Hematopoietic multipotent progenitor cell treated with erythropoietin and hydrocortisone succinate and interleukin-3 and kit ligand, for 6 days (in vitro differentiated cells): Measurements from ENCODE around the gene EGFL7.

Experiments
- DNase-seq: peaks from one replicate; pipeline ENCODE4 v3.0.0-alpha.2; 2015

The EGFL7 gene

DNA sequence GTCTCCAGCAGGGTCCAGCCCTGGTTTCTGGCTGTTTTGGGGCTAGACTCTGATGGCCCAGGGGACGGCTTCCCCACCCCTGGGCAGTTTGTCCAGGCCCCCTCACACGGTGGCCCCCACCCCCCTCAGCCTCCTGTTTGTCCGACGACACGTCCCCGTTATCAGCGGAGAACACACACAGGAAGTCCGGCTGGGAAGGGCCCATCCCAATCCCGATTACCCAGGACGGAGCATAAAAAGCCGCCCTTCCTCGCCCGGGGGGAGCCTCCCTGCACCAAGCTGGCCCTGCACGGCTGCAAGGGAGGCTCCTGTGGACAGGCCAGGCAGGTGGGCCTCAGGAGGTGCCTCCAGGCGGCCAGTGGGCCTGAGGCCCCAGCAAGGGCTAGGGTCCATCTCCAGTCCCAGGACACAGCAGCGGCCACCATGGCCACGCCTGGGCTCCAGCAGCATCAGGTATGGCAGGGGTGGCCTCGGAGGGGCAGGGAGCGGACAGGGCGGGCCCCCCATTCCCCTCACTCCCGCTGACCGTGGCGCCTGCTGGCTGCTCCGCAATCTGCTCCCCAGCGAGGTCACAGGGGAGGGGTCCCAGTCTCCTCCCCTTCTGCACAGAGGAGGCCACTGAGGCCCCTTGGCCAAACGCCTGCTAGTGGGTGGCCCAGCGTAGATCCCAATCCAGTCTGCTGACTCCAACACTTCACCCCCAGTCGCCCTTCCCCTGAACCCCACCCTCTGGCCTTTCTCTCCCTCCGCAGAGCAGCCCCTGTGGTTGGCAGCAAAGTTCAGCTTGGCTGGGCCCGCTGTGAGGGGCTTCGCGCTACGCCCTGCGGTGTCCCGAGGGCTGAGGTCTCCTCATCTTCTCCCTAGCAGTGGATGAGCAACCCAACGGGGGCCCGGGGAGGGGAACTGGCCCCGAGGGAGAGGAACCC lies at the start of gene EGFL7:
Gene EGFL7, plus strand, starts transcription at position 261 of the 926 bp plus-strand sequence. CDS start 5,367 bp downstream, outside the sequence.
- DNase-seq, result peak; percentile 89

DNA sequence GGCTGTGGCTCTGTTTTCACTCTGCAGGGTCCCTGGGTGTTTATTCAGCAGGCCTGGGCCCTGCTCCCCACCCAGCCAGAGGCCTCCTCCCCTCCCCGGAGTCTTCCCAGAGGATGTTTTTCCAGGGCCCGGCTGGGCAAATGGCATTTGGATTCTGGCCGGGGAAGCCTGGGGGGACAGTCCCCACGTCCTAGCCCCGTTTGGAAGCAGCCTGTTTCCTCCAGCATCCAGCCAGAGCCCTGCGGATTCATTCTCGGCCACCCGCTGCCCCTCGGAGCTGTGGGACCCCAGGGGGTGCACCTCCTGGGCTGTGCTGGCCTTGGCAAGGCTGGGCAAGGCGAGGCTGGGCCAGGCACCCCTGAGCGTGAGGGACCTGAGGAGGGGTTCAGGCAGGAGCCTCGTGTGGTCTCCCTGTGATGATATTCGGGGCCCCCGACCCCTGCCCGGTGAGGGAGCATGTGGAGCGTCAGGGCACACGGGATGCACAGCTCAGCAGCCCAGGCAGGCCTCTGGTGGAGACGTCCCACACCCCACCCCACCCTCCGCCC lies 48.8 kb upstream of the EGFL7 start:
- no peak for DNase-seq

DNA sequence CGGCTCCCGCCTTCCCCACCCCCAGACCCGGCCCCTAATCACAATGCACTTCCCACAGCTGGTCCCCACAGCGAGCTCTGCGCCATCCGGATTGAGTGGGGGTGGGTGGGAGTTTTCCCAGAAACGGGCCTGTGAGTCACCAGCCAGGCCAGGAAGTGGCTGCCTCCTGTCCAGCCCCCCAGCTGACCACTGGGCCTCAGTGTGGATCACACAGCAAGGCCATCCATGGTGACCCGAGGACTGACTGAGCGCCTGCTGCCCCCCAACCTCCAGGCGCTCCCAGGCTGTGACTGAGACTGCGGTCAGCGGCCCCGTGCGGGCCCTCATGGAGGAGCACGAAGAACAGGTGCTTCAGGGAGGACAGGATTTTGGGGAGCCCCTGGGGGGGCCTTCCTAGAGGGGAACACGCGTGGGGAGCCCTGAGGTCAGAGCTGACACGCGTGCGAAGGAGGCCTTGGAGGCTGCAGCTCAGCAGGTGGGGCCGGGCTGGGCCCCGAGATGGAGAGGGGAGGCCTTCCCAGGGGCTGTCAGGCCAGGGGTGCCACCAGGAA lies 48.3 kb upstream of the EGFL7 start:
- no peak for DNase-seq

DNA sequence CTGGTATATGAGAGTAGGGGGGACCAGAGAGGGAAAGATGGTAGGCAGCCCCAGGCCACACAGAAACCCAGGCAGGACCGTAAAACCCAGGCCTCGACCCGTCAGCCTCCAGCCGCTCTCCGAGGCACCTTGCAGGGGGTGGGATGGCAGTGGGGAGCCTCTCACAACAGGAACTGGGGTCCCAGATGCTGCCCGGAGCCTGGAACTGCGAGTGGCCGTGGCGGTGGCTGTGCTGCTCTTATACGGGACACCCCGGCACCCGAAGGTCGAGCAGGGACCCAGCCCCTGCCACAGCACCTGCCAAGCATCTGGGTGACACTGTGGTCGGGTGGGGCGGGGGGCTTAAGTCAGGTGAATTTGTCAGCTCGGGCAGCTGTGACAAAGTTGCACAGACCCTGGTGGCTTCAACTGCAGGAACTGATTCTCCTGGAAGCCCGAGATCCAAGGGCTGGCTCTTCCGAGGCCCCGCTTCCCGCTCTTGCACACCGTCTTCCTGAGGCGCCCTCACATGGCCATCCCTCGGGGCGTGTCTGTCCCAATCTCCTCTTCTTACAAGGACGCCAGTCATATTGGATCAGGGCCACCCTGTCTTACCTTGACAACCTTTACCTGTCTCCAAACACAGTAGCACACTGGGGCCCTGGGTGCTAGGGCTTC lies 47.6 kb upstream of the EGFL7 start:
- no peak for DNase-seq

DNA sequence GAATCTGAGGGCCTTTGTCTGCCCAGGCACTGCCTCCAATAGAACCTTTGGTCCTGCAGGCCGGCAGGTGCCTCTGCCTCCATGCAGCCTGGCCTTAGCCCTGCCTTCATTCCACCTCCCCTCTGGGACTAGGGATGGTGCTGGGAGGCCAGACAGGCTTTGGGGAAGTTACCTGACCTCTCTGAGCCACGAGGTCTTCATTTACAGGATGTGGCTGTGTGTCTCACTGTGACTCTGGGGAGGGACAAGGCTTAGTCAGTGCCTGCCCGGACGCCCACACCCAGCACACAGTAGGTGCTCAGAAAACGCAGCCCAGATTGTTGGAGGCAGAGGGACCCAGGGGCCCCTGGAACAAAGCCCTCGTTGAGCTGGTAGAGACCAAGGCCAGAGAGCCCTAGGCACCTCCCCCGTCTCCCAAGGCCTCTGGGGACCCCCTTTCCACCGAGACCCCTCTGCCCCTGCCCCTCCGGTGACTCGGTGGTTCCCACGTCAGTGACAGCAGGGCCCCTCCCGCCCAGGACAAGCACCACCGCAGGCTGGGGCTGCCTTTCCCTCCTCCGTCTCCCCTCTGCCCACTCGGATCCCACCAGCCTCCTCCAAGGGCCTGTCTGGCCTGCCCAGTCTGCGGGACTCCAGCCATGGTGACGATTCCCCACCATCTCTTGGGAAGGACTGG lies 46.9 kb upstream of the EGFL7 start:
- DNase-seq, result no peak

DNA sequence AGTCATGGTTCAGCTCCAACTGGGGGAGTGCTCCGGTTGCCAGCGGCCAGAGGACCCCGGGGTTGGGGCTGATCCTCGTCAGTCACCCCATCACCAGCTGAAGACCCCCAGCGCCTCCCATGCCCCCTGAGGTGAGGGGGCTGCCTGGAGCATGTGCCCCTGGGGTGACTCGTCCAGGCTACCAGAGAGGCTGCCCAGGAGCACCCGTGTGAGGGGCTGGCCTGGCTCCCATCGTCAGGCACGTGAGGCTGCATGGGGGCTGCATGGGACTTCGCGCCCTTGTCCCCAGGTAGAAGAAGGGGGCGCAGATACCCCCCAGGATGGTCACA lies 46.4 kb upstream of the EGFL7 start:
- no peak for DNase-seq

DNA sequence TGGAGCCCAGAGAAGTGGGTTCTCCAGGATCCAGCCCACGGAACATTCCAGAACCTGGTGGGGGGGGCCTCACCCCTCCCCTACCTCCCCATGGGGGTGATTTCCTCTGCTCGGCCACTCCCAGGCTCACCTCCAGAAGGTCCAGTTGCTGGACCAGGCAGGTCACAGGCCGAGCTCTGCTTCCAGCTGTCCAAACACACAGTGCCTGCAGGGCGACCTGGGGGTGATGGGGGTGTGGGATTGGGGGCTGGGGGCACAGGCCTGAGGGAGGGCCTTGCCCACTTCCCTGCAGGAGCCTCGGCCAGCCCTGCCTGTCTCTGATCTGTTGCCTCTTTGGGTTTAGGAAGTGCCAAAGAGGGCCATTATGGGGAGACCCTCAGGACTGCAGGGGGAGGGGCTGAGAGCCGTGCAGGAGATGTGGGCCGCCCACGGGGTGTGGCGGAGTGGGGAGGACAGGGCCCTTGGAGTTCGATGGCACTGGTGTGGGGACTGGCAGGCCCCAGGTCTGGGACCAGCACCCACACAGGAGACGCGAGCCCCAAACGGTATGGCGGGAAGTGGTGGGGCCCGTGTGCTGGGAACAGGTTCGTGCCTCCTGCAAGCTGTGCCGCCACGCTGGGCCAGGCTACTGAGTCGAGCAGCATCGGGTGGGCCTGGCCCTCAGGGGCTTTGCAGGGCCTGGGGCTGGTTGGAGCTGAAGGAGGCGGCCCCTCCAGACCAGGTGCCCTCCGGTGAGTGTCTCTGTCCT lies 45.6 kb upstream of the EGFL7 start:
- DNase-seq, result no peak

DNA sequence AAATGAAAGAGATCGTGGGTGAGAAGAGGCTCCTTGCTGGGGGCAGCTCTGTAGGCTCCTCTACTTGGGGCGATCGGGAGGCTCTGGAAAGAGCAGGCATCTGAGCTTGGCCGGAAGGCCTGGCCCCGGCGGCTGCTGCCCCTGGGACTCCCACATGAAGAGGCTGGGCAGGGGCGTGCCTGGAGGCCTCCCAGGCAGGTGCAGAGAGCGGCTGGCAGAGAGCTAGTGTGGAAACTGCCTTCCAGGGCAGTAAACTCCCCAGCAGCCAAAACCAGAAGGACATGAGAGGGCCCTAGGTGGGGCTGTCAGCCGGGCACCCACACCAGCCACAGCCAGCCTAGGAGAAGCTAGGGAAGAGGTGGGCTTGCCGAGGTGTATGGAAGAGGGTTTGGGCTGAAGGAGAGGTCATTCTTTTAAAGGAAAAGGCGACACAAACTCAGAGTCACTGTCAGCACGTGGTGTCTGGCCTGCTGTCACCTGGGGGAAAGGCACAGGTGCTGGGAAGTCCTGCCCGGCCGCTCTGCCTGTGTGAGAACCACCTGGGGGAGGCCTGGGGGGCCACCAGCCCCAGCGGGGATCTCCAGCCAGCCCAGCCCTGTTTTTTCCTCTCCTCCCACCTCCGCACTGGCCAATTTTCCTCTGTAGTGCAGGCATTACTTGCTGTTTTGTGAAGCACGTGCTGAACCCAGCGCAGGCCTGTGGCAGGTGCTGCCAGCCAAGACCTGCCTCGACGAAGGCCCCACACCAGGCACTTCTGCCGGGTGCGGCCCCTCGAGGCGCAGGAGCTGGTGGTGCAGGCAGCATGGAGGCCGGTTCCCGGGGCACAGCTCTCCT lies 44.8 kb upstream of the EGFL7 start:
- DNase-seq, result no peak

DNA sequence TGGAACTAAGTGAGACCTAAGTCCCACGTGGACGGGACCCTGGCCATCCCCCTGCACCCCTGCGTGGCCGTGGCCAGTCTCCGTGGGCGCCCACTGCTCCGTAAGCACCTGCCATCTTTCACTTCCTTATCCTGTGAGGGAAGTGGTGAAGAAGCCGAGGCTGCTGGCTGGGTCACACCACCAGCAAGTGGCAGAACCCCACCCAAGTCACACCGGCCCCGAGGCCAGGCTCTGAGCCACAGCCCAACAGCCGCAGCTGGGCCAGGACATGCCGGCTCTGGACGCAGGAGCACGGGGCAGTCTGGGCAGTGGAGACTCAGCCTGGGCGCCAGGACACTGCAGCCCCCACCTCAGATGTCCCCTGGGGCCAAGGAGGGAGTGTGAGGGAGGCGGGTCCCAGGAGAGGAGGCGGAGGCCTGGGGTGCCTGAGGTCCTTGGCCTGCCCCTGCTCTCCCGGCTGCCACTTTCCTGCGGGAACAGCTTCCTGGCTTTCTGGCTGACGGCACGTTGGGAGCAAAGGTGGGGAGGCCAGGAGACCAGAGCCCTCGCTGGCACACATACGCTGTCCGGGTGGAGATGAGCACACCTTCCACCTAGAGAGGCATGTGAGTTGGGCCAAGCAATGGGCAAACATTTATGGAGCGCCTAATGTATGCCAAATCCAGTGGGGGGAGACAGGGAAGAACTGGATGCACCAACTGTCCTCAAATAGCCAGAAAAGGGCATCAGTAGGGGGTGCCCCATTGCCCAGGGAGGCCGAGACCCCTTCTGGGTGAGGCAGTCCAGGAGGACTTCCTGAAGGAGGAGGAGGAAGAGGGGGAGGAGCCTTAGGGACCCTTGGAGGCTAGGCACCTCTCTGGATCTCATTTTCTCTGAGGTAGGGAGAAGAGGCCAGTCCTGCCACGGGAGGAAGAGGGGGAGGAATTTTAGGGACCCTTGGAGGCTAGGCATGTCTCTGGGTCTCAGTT lies 43.9 kb upstream of the EGFL7 start:
- DNase-seq, result peak; percentile 56

DNA sequence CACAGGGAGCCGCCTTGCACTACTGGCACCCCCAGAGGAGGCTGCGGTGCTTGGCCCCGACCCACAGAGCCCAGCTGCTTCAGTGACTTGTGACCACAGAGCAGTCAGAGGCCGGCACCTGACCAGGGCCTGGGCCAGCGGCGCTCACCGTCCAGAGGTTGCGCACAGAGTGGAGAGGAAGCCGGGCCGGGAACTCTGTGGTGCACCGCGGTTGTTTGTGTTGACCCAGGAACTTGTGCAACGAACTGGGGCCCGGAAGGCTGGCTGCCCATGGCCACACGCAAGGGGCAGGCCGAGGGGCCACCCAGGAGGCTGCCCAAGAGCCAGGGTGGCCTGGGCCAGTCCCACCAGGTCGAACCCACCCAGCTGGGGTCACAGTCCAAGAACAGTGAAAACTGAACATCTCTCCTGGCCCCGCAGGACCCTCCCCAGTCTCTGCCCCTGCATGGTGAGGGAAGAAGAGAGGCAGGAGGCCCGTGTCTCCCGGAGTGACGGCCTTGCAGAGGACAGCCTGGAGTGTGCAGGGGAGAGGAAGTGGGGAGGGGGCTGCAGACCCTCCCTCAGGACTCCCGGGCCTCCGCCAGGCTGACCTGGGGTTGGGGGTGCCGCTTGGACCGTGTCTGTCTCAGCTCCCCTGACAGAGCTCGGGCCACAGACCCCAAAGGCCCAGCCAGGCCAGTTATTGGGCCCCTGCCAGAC lies 42.8 kb upstream of the EGFL7 start:
- DNase-seq, result peak; percentile 80

DNA sequence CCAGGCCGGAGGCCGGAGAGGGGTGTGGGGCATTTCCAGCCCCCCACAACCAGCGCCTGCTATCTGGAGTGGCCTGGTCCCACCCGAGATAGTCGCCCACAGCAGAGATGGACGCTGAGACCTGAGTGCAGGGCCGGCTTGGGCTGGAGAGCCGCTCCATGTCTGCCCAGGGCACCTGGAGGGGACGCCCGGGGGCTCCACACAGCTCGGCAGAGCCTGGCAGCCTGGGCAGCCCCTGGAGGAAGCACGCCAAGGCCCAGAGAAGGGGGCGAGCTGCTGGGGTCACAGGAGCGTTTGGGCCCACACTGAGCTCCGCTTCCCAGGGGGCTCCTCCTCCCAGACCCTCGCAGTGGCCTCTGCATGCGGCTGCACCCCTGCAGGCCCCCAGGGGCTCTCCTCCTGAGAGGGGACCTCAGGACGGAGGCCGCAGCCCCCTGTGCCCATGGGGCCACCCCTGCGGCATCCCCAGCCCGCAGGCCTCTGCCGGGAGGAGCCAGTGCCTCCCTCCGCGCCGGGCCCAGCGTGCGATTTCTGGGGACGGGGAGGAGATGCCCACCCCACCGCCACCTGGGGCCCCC lies 42.2 kb upstream of the EGFL7 start:
- no peak for DNase-seq

DNA sequence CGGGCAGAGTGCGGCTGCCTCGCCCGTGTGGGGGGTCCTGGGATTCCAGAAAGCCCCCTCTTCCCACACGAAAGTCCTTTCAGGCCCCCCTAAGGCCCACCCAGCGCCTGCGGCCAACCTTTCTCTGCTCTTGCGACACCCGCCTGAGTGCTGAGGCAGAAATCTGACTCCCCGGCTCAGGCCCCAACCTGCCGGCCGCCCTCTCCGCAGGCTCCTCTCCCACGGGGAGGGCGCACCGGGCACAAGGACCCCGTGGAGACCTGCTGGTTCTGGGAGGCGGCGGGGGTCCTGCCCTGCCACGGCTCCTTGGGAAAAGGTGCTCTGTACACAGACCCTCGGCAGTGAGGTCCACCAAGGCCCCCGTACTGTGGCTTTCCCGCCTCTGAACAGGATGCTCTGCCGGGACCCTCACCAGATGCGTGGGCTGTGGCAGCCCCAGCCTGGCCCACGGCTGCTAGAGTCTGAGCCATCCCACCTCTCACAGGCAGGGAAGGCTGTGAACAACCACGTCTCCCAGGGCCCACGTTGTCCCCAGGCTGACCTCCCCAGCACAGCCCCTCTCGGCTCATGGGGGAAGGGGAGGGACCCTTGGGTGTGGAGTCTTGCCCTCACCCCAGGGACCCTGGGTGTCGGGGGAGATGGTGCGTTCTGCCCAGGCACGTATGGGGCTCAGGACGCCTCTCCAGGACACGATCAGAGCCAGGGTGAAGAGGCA lies 41.5 kb upstream of the EGFL7 start:
- no peak for DNase-seq

DNA sequence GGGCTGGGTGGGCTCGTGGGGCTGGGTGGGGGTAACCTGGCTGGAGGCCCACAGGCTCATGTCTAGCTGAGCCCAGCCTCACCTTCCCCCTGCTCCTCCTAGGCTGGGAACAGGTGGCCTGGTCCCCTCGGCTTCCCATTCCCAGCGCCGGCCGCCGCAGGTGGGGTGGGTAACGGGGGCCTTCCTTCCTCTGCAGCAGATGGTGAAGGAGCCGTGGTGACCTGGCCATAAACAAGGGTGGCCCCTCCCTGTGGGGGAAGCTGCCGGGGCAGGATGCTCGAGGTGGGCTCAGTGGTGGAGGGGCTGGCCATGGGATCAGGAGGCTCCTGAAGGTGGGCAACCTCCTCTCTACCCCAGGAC lies 41.0 kb upstream of the EGFL7 start:
- DNase-seq, result no peak

DNA sequence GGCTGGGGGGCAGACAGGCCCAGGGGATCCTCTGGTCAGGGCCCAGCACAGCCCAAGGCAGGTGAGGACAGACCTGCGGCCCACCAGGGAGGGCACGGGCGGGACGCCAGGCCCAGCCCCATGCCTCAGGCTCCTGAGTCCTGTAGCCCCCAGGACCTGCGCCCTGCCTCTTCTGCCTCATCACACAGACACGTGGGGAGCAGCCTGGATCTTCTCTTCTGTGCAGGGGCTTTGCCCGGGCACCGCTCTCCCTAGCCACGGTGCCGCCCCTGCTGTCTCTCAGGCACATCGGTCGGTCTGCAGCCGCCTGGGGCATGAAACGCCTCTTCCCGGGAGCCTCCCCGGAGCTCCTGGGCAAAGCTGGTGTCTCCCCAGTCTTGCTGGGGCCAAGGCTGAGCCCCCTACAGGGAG lies 40.2 kb upstream of the EGFL7 start:
- no peak for DNase-seq

DNA sequence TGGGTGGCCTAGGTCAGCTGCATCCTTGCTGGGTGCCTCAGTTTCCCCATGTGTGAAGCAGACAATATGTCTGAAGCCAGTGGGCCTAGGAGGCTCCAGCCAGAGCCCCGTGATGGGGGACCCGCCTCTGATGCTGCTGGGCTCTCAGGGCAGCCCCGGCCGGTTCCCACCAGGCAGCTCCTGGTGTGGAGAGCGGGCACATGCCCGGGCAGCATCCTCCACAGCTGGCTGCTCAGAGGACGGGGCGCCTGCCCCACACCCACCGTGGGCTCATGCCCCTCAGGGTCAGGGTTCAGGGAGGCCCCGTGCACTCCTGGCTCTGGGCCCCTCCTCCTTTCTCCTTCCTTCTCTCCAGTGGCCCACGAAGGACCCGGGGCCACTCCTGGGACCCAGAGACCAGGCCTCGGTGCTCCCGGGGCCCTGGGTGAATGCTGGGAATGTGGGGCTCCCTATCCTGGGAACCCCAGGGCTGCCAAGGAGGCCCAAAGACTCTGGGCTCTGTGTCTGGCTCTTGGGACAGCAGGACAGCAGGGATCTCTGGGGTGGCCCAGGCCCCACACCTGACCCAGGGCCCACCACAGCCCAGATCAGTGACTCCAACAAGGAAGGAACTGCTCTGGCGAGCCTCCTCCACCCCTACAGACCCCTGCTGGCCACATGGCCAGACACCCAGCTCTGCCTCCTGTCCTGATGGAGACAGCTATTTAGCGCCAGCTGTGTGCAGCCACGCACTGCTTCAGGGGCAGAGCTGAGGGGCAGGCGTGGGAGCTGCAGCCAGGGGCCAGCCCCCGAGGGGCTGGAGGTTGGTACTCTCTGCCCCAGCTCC lies 39.5 kb upstream of the EGFL7 start:
- DNase-seq, result no peak

DNA sequence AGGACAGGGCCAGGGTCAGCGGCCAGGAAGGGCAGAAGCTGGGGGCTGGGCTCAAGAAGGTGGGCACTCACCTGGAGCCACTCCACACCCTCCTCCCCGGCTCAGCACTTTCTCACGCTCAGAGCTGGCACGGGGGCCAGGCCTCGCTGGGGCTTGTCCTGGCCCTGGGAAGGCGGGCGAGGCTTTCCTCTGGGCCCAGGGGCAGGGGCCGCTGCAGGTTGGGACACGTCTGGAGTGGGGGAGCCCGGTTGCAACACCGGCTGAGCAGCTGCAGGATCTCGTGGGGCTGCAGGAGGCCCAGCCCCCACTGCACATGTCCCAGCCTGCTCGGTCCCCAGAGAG lies 38.9 kb upstream of the EGFL7 start:
- DNase-seq, result no peak

DNA sequence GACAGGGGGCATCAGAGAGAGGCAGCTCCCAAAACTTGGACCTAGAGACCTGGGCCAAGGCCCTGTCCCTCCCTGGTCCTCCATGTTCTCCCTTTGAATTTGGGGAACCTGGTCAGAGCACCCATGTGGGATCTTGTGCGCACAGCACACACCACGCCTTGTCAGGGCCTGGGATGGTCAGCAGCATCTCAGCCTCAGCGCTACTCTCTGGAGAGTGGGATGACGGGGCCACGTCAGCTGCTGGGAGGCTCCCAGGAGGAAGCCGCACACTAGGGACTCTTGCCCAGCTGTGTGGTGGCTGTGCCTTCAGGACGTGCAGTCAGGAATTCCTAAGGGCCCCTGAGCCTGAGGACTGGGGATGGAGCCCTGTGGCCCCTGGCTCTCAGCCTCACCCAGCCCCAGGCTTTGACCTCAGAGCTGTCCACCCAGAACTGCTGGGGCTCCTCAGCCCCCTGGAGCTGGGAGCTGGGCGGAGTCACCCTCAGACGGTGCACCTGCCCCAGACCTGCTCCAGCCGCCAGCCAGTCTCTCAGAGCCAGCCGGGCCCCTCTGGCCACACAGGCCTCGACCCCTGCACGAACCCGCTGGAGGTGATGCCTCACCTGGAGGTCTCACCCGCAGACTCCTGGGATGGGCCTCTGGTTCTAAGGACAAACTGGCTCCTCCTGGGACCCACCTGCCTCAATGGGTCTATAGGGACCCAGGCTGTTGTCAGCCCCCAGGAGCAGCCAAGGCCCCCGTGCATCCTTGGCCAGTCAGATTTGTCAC lies 38.3 kb upstream of the EGFL7 start:
- no peak for DNase-seq
